Gastroesophageal sphincter (tissue), 4 donors: ENCODE data around the gene HSPA12B. TPM values are rescaled to one million over a fixed set of nuclear protein-coding genes. Genes with fewer than 3 reads are reported as not detected.

Source experiments
- ATAC-seq: fragments of 150-250 bp; one replicate; pipeline ENCODE4 v1.9.1; 2016; ENCODE audit warnings: mild to moderate bottlenecking, moderate library complexity
- H3K27ac ChIP-seq, 4 donors: fragments of 200-600 bp; sonication (generic) in 3 of 4; 1 replicate in 3 of 4; 2 replicates in 1 of 4; pipeline ENCODE4 v1.5.1; 2016 to 2019
- H3K27me3 ChIP-seq: fragments of 200-600 bp; sonication (generic); one replicate; pipeline ENCODE4 v1.5.1; 2019
- H3K36me3 ChIP-seq, 2 donors: fragments of 200-600 bp; sonication (generic); one replicate each; pipeline ENCODE4 v1.5.1; 2019; ENCODE audit warnings: control low read depth in 1 of 2
- H3K4me1 ChIP-seq, 3 donors: fragments of 200-600 bp; sonication (generic); 1 replicate in 2 of 3; 2 replicates in 1 of 3; pipeline ENCODE4 v1.5.1; 2016 to 2019; ENCODE audit warnings: control low read depth in 2 of 3
- H3K4me3 ChIP-seq, 2 donors: fragments of 200-600 bp; sonication (generic); one replicate each; pipeline ENCODE4 v1.5.1; 2019; ENCODE audit warnings: mild to moderate bottlenecking in 1 of 2, moderate library complexity in 1 of 2
- H3K9me3 ChIP-seq, 3 donors: fragments of 200-600 bp; sonication (generic); one replicate each; pipeline ENCODE4 v1.5.1; 2017 to 2019; ENCODE audit warnings: control low read depth in 2 of 3
- EP300 ChIP-seq: sonication (generic); formaldehyde crosslinking; IDR thresholded peaks from one replicate; pipeline ENCODE4 v1.6.1; 2017; ENCODE audit warnings: antibody characterized with exemption, mild to moderate bottlenecking
- POLR2A ChIP-seq, 2 donors: fragments of 450-650 bp; IDR thresholded peaks; one replicate each; pipeline ENCODE4 v1.6.1; 2017; ENCODE audit warnings: antibody characterized with exemption in 2 of 2, mild to moderate bottlenecking in 2 of 2, moderate library complexity in 1 of 2
- POLR2AphosphoS5 ChIP-seq: sonication (generic); formaldehyde crosslinking; IDR thresholded peaks from one replicate; pipeline ENCODE4 v1.6.1; 2017; ENCODE audit warnings: antibody characterized with exemption
- WGBS, 2 donors: methylation state at CpG; one replicate each; pipeline ENCODE4 v1.1.5; 2018; ENCODE audit warnings: low coverage in 1 of 2; 5-methylcytosine and 5-hydroxymethylcytosine counted together
- total RNA-seq, 4 donors: library from RNA; depleted of rRNA; stranded (reverse); fragments of >200 nt; gene quantifications; one replicate each; pipeline ENCODE4 v1.1.0, GENCODE V29; 2016
- TF ChIP-seq, protein P1 (sequence below), 4 experiments: fragments of 200-600 bp in 2 of 4; fragments of 450-650 bp in 2 of 4; sonication (generic) in 1 of 4; IDR thresholded peaks; one replicate each; pipeline ENCODE4 v1.5.1; 2017 to 2019; ENCODE audit warnings: antibody characterized with exemption in 4 of 4, mild to moderate bottlenecking in 2 of 4, moderate library complexity in 2 of 4

HSPA12B gene
- total RNA-seq, 4 donors from 2014 or later: 9.6 to 19.3 (median 14.4) TPM

DNA sequence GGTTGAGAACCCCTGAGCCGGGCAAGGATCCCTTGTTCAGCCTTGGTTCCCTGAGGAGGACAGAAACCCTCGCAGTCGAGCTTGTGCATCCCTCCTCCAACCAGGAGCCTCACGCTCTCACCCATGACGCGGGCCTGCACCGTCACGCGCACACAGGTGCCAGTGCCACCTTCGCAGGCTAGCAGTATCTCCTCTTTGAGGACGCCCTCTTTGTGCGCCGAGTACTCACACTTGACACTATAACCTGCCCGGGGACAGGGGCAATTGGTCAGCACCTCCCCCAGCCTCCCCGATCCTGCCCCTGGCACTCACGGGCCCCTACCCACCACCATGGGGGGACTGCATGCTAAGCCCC is 21.8 kb downstream of the HSPA12B start:
- Histone ChIP-seq H3K9me3 (no peaks in the 10 kb centered on the region), H3K4me1 (peaks cover 0 to 56% (median 6%) of the 10 kb centered on the region in 3 donors), H3K36me3 (peaks cover 0 to 79% of the 10 kb centered on the region in 2 donors), H3K27ac (peak overlapping the region in 2 of 4 donors; percentile 51 to 57), H3K27me3 (peaks cover 13% of the 10 kb centered on the region), H3K4me3 (no peak overlapping the region)
- TF ChIP-seq, protein P1, sequence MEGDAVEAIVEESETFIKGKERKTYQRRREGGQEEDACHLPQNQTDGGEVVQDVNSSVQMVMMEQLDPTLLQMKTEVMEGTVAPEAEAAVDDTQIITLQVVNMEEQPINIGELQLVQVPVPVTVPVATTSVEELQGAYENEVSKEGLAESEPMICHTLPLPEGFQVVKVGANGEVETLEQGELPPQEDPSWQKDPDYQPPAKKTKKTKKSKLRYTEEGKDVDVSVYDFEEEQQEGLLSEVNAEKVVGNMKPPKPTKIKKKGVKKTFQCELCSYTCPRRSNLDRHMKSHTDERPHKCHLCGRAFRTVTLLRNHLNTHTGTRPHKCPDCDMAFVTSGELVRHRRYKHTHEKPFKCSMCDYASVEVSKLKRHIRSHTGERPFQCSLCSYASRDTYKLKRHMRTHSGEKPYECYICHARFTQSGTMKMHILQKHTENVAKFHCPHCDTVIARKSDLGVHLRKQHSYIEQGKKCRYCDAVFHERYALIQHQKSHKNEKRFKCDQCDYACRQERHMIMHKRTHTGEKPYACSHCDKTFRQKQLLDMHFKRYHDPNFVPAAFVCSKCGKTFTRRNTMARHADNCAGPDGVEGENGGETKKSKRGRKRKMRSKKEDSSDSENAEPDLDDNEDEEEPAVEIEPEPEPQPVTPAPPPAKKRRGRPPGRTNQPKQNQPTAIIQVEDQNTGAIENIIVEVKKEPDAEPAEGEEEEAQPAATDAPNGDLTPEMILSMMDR (IDR thresholded peaks at IDR 0.05): no peak
- TF ChIP-seq POLR2AphosphoS5: no peak
- no peak for TF ChIP-seq POLR2A (IDR thresholded peaks at IDR 0.05)
- TF ChIP-seq EP300: no peak
- WGBS, 2 donors: 84 to 88% methylated on average over 6 to 7 of the region's 16 CpGs
- no peak for ATAC-seq

DNA sequence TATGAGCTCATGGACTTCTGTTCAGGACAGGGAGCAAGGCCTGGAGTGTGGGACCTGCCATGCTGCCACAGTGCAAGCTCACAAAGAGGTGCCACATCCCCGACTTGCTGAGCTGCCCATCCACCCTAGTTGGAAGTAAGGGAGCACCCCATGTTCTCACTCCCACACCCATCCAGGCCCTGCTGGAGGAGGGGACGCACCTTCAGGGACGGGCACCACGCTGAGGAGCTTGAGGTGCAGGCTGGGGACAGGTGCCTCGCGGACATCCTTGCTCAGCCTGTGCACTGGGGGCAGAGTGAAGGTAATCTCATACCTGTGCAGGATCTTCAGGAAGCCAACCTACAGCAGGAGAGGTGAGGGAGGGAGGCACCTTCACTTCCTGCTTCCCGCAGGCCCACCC is 22.8 kb downstream of the HSPA12B start:
- ATAC-seq: no peak
- TF ChIP-seq POLR2A (IDR thresholded peaks at IDR 0.05) (no peak), EP300 (no peak), POLR2AphosphoS5 (no peak)
- TF ChIP-seq, protein P1 (IDR thresholded peaks at IDR 0.05): no peak

DNA sequence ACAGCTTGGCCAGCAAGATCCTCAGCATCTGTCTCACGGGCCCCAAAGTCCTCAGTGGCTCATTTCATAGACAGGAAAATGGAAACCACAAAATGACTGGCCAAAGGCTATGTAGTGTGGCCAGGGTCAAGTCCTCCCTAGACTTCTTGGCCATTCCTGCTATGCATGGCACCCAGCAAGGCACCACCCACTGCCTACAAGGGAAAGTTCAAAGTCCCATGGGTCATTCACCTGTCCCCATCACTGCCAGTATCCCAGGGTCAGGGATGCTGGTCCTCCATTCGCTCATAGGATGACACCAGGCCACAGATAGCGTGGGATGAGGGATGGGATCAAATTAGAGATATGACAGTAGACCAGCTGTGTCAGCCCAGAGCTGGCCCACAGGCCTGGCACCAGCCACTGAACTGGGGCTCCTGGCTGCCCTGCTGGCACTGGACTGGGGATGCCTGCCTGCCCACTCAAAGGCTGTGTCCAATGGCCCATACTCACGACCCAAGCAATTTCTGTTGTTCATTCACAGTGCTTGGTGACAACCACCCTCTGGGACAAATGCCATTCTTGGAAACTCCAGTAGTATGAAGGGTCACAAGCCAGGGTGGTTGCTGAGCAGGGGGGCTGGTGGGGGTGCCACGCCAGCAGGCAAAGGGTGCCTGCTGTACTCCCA is 23.5 kb downstream of the HSPA12B start:
- Histone ChIP-seq H3K36me3 (peaks cover 0 to 68% of the 10 kb centered on the region in 2 donors), H3K4me3 (no peak overlapping the region), H3K27me3 (no peaks in the 10 kb centered on the region), H3K27ac (peak overlapping the region in 1 of 4 donors; percentile 30), H3K4me1 (peaks cover 0 to 61% (median 6%) of the 10 kb centered on the region in 3 donors), H3K9me3 (no peaks in the 10 kb centered on the region)
- ATAC-seq: no peak
- no peak for TF ChIP-seq POLR2A (IDR thresholded peaks at IDR 0.05)
- TF ChIP-seq, protein P1 (IDR thresholded peaks at IDR 0.05): no peak
- no peak for TF ChIP-seq POLR2AphosphoS5
- TF ChIP-seq EP300: no peak
- WGBS, 2 donors: 80% methylated on average over 1 of the region's 5 CpGs; no CpG with 5 or more reads in 1 of the 2 donors

More for the DNA sequence above, 22.8 kb downstream of the HSPA12B start:
- Histone ChIP-seq H3K4me1 (peaks cover 0 to 56% (median 6%) of the 10 kb centered on the region in 3 donors), H3K36me3 (peaks cover 0 to 75% of the 10 kb centered on the region in 2 donors), H3K4me3 (no peak overlapping the region), H3K9me3 (no peaks in the 10 kb centered on the region), H3K27me3 (peaks cover 3% of the 10 kb centered on the region), H3K27ac (peak overlapping the region in 1 of 4 donors; percentile 29)
- WGBS, 2 donors: 82% methylated on average over 3 of the region's 7 CpGs; no CpG with 5 or more reads in 1 of the 2 donors

DNA sequence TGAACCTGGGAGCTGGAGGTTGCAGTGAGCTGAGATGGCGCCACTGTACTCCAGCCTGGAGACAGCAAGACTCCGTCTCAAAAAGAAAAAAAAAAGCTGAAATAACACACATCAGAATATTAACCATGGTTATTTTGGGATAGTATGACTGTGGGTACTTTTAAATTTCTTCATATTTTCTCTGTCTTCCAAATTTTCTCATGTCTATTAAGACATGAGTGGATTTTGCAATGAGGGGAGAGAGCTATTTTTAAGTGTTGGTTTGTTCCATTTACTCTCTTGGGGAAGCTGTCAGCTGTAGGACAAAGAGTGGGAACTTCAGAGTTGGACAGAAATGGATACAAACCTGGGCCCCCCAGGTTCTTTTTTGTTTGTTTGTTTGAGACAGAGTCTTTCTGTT is 24.8 kb downstream of the HSPA12B start:
- 82 to 86% methylated on average over 2 of the region's 2 CpGs for WGBS, 2 donors
- no peaks in the 10 kb centered on the region for H3K9me3 ChIP-seq
- H3K4me1 ChIP-seq: peaks cover 0 to 64% (median 4%) of the 10 kb centered on the region in 3 donors
- peak overlapping the region in 2 of 4 donors; percentile 26 to 51 for H3K27ac ChIP-seq
- H3K36me3 ChIP-seq: peaks cover 0 to 55% of the 10 kb centered on the region in 2 donors
- no peak for ATAC-seq
- no peak overlapping the region for H3K4me3 ChIP-seq
- no peaks in the 10 kb centered on the region for H3K27me3 ChIP-seq
- TF ChIP-seq EP300 (no peak), POLR2AphosphoS5 (no peak), POLR2A (IDR thresholded peaks at IDR 0.05) (no peak)
- TF ChIP-seq, protein P1 (IDR thresholded peaks at IDR 0.05): no peak

DNA sequence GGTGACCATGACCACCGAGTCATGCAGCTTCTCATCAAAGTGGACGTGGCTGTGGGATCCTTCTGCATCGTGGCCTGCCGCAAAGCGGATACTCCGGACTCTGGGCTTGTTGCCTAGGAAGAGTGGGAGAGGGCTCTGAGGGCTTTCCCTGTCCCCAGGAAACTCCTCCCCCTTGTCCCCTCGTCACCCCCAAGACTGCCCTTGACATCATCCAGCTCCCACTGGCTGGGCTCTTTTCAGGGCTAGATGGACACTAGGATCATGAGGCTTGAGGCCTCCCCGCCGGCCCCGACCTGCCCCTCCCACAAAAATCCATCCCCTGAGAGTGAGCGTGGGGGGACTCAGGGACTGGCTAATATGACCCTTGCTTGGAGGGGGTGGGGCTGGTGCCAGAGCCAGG is 26.1 kb downstream of the HSPA12B start:
- Histone ChIP-seq H3K27me3 (no peaks in the 10 kb centered on the region), H3K4me3 (no peak overlapping the region), H3K4me1 (peaks cover 0 to 62% (median 5%) of the 10 kb centered on the region in 3 donors), H3K27ac (peak overlapping the region in 3 of 4 donors; percentile 26 to 55 (median 51)), H3K36me3 (peaks cover 0 to 55% of the 10 kb centered on the region in 2 donors), H3K9me3 (no peaks in the 10 kb centered on the region)
- TF ChIP-seq POLR2A (IDR thresholded peaks at IDR 0.05) (no peak), EP300 (no peak), POLR2AphosphoS5 (no peak)
- TF ChIP-seq, protein P1 (IDR thresholded peaks at IDR 0.05): no peak
- WGBS, 2 donors: no CpG with 5 or more reads among the region's 11 CpGs
- no peak for ATAC-seq
